Peyer's patch (tissue), 4 donors: ENCODE data around the gene ARHGEF38.

ENCODE experiments used
- POLR2A ChIP-seq, 2 donors: fragments of 450-650 bp; IDR thresholded peaks; one replicate each; pipeline ENCODE4 v1.5.1; 2017; ENCODE audit warnings: antibody characterized with exemption in 2 of 2, mild to moderate bottlenecking in 2 of 2, moderate library complexity in 2 of 2
- TF ChIP-seq, protein P1 (sequence below), 6 experiments: fragments of 450-650 bp in 4 of 6; fragments of 200-600 bp in 2 of 6; sonication (generic) in 1 of 6; IDR thresholded peaks; one replicate each; pipeline ENCODE4 v1.5.1; 2017 to 2019; ENCODE audit warnings: antibody characterized with exemption in 6 of 6, mild to moderate bottlenecking in 3 of 6, moderate library complexity in 1 of 6

DNA sequence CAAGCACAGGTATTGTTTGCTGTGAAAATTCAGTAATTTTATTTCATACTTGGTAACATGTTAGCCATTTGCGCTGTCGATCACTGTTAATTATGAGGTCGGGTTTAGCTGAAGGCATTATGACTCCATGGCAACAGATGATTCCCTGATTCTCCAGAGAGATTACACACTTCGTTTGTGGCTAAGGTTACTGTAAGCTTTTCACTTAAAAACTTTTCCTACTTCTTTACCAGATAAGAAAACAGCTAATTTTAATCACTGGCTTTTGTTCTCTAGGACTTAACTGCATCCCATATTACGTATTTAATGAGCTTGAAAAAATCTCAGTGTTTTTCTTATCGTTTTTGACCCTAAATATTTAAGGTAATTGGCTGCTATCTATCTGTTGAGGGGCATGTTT lies 158.3 kb downstream of the ARHGEF38 start:
- no peak for TF ChIP-seq POLR2A (IDR thresholded peaks at IDR 0.05)
- TF ChIP-seq, protein P1, sequence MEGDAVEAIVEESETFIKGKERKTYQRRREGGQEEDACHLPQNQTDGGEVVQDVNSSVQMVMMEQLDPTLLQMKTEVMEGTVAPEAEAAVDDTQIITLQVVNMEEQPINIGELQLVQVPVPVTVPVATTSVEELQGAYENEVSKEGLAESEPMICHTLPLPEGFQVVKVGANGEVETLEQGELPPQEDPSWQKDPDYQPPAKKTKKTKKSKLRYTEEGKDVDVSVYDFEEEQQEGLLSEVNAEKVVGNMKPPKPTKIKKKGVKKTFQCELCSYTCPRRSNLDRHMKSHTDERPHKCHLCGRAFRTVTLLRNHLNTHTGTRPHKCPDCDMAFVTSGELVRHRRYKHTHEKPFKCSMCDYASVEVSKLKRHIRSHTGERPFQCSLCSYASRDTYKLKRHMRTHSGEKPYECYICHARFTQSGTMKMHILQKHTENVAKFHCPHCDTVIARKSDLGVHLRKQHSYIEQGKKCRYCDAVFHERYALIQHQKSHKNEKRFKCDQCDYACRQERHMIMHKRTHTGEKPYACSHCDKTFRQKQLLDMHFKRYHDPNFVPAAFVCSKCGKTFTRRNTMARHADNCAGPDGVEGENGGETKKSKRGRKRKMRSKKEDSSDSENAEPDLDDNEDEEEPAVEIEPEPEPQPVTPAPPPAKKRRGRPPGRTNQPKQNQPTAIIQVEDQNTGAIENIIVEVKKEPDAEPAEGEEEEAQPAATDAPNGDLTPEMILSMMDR (IDR thresholded peaks at IDR 0.05) = no peak
